OCI-LY7 (cell line): ENCODE measurements around the gene DAB1. TPM values are rescaled to one million over a fixed set of nuclear protein-coding genes. Genes with fewer than 3 reads are reported as not detected.

Experiments used
- BruUV-seq: library from RNA; stranded (reverse); fragments of 400-500 nt; replicated peaks from 2 replicates; lab custom pipeline; 2021; lab: Mats Ljungman, UMichigan
- CTCF ChIA-PET: fragments of 300-600 bp; sonication (Branson Sonifier 250); formaldehyde crosslinking; loops from one replicate; lab custom pipeline; 2022; ENCODE audit warnings: antibody characterized with exemption; ENCODE audit not compliant: unreplicated experiment; lab: Charles Lee
- POLR2A ChIA-PET: fragments of 300-600 bp; sonication (Branson Sonifier 250); formaldehyde crosslinking; loops from one replicate; lab custom pipeline; 2022; ENCODE audit warnings: antibody characterized with exemption; lab: Charles Lee
- DNase-seq: peaks from one replicate; pipeline ENCODE4 v3.0.0-alpha.2; 2015; ENCODE audit warnings: low spot score
- H2AFZ ChIP-seq: fragments of 200-600 bp; sonication (generic), shearing (Covaris generic); 2 replicates; pipeline ENCODE4 v1.6.1; 2014; ENCODE audit warnings: mild to moderate bottlenecking, antibody characterized with exemption, low read length, moderate library complexity
- H3K27ac ChIP-seq: fragments of 200-600 bp; sonication (generic); 2 replicates; pipeline ENCODE4 v1.5.1; 2014; ENCODE audit warnings: mixed run types, low read depth, mild to moderate bottlenecking, moderate library complexity, low read length, inconsistent platforms; ENCODE audit not compliant: poor library complexity, severe bottlenecking
- H3K36me3 ChIP-seq: fragments of 200-600 bp; sonication (generic); 2 replicates; pipeline ENCODE4 v1.6.1; 2014; ENCODE audit warnings: mild to moderate bottlenecking, antibody characterized with exemption, low read length, moderate library complexity, mixed read lengths; ENCODE audit not compliant: insufficient read depth
- H3K4me1 ChIP-seq: fragments of 200-600 bp; sonication (generic); 2 replicates; pipeline ENCODE4 v1.5.1; 2014; ENCODE audit warnings: mild to moderate bottlenecking, low read length; ENCODE audit not compliant: insufficient read depth, poor library complexity, severe bottlenecking
- H3K4me2 ChIP-seq: fragments of 200-600 bp; sonication (generic); 2 replicates; pipeline ENCODE4 v1.6.1; 2014; ENCODE audit warnings: mild to moderate bottlenecking, low read length
- H3K4me3 ChIP-seq: fragments of 200-600 bp; sonication (generic); 2 replicates; pipeline ENCODE4 v1.5.1; 2014; ENCODE audit warnings: mild to moderate bottlenecking, low read depth, low read length; ENCODE audit not compliant: poor library complexity, severe bottlenecking
- H3K79me2 ChIP-seq: fragments of 200-600 bp; sonication (generic); 2 replicates; pipeline ENCODE4 v1.6.1; 2016; ENCODE audit warnings: low read depth, mild to moderate bottlenecking, low read length, moderate library complexity, mixed read lengths; ENCODE audit not compliant: insufficient read depth
- H3K9me2 ChIP-seq: fragments of 200-600 bp; sonication (generic); 2 replicates; pipeline ENCODE4 v1.6.1; 2016; ENCODE audit warnings: mild to moderate bottlenecking, low read length, mixed read lengths; ENCODE audit not compliant: insufficient read depth
- H3K9me3 ChIP-seq: fragments of 200-600 bp; sonication (generic); 2 replicates; pipeline ENCODE4 v1.6.1; 2014; ENCODE audit warnings: mild to moderate bottlenecking, mixed run types, low read length, mixed read lengths
- H4K20me1 ChIP-seq: fragments of 200-600 bp; sonication (generic); 2 replicates; pipeline ENCODE4 v1.6.1; 2014; ENCODE audit warnings: mild to moderate bottlenecking, antibody characterized with exemption, low read length, moderate library complexity, mixed read lengths; ENCODE audit not compliant: insufficient read depth
- EZH2phosphoT487 ChIP-seq: fragments of 200-600 bp; sonication (generic); IDR thresholded peaks from 2 replicates; pipeline ENCODE4 v1.6.1; 2018; ENCODE audit warnings: low read depth, borderline replicate concordance, mild to moderate bottlenecking, mixed run types, antibody characterized with exemption, low read length, moderate library complexity, mixed read lengths
- intact Hi-C: fragments of 100-400 bp; cut with micrococcal nuclease; formaldehyde crosslinking; loops from one replicate; pipeline ENCODE4 v1.10.0; 2022; ENCODE audit not compliant: unreplicated experiment
- total RNA-seq, 2 experiments: library from RNA; depleted of rRNA in 1 of 2; stranded (reverse); fragments of >200 nt in 1 of 2; shearing (Covaris generic) in 1 of 2; gene quantifications; 2 replicates each; pipeline ENCODE4 v1.2.3, GENCODE V29; 2014 to 2022
- TF ChIP-seq, protein P1 (sequence below): fragments of 200-600 bp; sonication (generic); conservative IDR thresholded peaks from 2 replicates; pipeline ENCODE4 v1.5.1; 2014; ENCODE audit warnings: mild to moderate bottlenecking, antibody characterized with exemption, low read length, moderate library complexity, mixed read lengths

The DAB1 gene
- total RNA-seq, 2 experiments from 2014 or later: not detected

GRCh38 chr1:57012315-57012714 lies 411.5 kb downstream of the DAB1 start:
- H3K79me2 ChIP-seq: no peaks in the 10 kb centered on the region
- no TSS peak for BruUV-seq
- no peak overlapping the region for H3K27ac ChIP-seq
- H3K9me2 ChIP-seq: no peaks in the 10 kb centered on the region
- no peaks in the 10 kb centered on the region for H3K4me1 ChIP-seq
- intact Hi-C loops: no loop called here
- no peaks in the 10 kb centered on the region for H3K9me3 ChIP-seq
- DNase-seq: no peak
- no peaks in the 10 kb centered on the region for H3K36me3 ChIP-seq
- H3K4me3 ChIP-seq: no peak overlapping the region
- no peak overlapping the region for H3K4me2 ChIP-seq
- ChIA-PET CTCF (no interaction called here), POLR2A (interaction anchor here (0.6 kb wide), 3 partner anchors 105 to 1222 kb away, joined by 3 read pairs; no protein-coding TSS in a partner anchor)
- no peak overlapping the region for H2AFZ ChIP-seq
- TF ChIP-seq, protein P1, sequence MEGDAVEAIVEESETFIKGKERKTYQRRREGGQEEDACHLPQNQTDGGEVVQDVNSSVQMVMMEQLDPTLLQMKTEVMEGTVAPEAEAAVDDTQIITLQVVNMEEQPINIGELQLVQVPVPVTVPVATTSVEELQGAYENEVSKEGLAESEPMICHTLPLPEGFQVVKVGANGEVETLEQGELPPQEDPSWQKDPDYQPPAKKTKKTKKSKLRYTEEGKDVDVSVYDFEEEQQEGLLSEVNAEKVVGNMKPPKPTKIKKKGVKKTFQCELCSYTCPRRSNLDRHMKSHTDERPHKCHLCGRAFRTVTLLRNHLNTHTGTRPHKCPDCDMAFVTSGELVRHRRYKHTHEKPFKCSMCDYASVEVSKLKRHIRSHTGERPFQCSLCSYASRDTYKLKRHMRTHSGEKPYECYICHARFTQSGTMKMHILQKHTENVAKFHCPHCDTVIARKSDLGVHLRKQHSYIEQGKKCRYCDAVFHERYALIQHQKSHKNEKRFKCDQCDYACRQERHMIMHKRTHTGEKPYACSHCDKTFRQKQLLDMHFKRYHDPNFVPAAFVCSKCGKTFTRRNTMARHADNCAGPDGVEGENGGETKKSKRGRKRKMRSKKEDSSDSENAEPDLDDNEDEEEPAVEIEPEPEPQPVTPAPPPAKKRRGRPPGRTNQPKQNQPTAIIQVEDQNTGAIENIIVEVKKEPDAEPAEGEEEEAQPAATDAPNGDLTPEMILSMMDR: no peak
- no peak for TF ChIP-seq EZH2phosphoT487
- H4K20me1 ChIP-seq: no peaks in the 10 kb centered on the region

GRCh38 chr1:57010511-57010910 lies 413.3 kb downstream of the DAB1 start:
- ChIA-PET CTCF (no interaction called here), POLR2A (no interaction called here)
- no peaks in the 10 kb centered on the region for H3K9me2 ChIP-seq
- no peak overlapping the region for H3K27ac ChIP-seq
- H4K20me1 ChIP-seq: no peaks in the 10 kb centered on the region
- intact Hi-C loops: no loop called here
- no TSS peak for BruUV-seq
- no peaks in the 10 kb centered on the region for H3K9me3 ChIP-seq
- no peaks in the 10 kb centered on the region for H3K79me2 ChIP-seq
- H3K4me1 ChIP-seq: no peaks in the 10 kb centered on the region
- no peak overlapping the region for H3K4me3 ChIP-seq
- no peaks in the 10 kb centered on the region for H3K36me3 ChIP-seq
- H2AFZ ChIP-seq: no peak overlapping the region
- no peak overlapping the region for H3K4me2 ChIP-seq
- no peak for DNase-seq
- TF ChIP-seq, protein P1: no peak
- TF ChIP-seq EZH2phosphoT487: no peak

GRCh38 chr1:57007948-57008347 lies 415.9 kb downstream of the DAB1 start:
- TF ChIP-seq, protein P1: no peak
- TF ChIP-seq EZH2phosphoT487: no peak
- CTCF ChIA-PET: no interaction called here
- intact Hi-C loops: no loop called here
- Histone ChIP-seq H3K9me2 (no peaks in the 10 kb centered on the region), H3K79me2 (no peaks in the 10 kb centered on the region), H3K4me3 (no peak overlapping the region), H3K4me2 (no peak overlapping the region), H3K4me1 (no peaks in the 10 kb centered on the region), H3K27ac (no peak overlapping the region), H3K9me3 (no peaks in the 10 kb centered on the region), H4K20me1 (no peaks in the 10 kb centered on the region), H2AFZ (no peak overlapping the region), H3K36me3 (no peaks in the 10 kb centered on the region)
- POLR2A ChIA-PET: no interaction called here
- no TSS peak for BruUV-seq
- no peak for DNase-seq
